Hepatocyte (in vitro differentiated cells): ENCODE results near the gene SMIM45.

Experiments
- CTCF ChIP-seq: fragments of 200-600 bp; sonication (generic); IDR thresholded peaks from 2 replicates; pipeline ENCODE4 v1.5.1; 2016; ENCODE audit warnings: antibody characterized with exemption, mild to moderate bottlenecking; ENCODE audit not compliant: poor library complexity
- EZH2 ChIP-seq: fragments of 200-600 bp; sonication (generic); IDR thresholded peaks from 2 replicates; pipeline ENCODE4 v1.6.1; 2016; ENCODE audit warnings: antibody characterized with exemption, mild to moderate bottlenecking, borderline replicate concordance
- EZH2phosphoT487 ChIP-seq: fragments of 200-600 bp; sonication (generic); IDR thresholded peaks from one replicate; pipeline ENCODE4 v1.6.1; 2018; ENCODE audit warnings: antibody characterized with exemption, mild to moderate bottlenecking, low read depth, moderate library complexity; ENCODE audit not compliant: unreplicated experiment, severe bottlenecking

DNA sequence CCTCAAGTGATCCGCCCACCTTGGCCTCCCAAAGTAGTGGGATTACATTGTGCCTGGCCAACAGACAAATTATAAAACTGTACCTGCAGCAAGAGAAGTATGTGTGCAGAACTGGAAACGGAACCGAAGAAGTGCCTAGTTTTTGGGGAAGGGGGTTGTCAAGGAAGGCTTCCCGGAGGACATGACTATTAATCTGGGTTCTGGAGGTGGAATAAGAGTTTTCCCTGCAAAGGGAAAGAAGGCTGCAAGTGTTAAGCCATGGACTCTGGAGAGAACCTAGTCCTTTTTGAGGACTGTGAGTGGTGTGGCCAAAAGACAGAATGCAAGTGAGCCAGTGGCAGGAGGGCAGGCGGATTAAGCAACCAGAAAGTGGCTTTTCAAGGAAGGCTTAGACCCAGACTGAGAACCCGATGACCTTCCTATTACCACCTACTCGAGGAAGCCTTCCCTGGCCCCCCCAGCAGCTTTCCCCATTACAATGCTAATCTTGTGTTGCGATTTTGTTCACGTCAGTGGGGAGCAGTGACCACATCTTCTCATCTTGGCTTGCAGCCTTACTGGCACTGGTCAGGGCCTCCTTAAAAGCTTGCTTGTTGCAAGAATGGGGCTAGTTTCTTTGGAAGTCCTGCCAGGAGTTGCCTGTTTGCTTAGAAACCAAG lies 11.6 kb downstream of the SMIM45 start:
- TF ChIP-seq CTCF (no peak), EZH2phosphoT487 (no peak), EZH2 (no peak)
